Measurements from ENCODE around the gene MARK4.
"Not testable (repeated sequence)": the region's sequence is repeated elsewhere in the genome, so short reads cannot be mapped to it uniquely, and the experiment has no call there.

Gene MARK4

DNA sequence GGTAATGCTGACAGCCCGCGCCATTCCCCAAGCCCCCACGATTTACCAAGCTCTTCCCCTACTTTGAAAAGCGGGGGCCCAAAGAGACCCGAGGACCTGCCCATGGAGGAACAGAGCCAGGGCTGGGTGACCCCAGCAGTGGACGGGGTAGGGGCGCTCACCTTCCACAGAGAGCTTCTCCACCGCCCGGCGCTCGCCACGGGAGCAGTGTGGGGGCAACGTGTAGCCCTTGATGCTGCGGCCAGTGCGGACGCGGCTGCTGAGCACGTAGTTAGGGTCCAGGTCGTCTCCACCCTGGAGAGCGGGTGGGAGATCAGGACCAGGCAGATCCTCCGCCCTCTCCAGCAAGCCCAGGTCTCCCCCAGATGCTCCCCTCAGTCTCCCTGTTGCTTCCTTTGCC lies 64.2 kb downstream of the MARK4 start:
- Histone ChIP-seq H3K4me3 (ENCODE audit: low read length) (no peak overlapping the region), H3K4me1 (ENCODE audit: control insufficient read depth, insufficient read depth, low read length) (no peaks in the 10 kb centered on the region), H3K27me3 (ENCODE audit: control insufficient read depth, insufficient read depth, low read length) (peaks cover 10% of the 10 kb centered on the region), H3K36me3 (ENCODE audit: control insufficient read depth, insufficient read depth, low read length) (no peaks in the 10 kb centered on the region), H3K9ac (ENCODE audit: low read length) (no peak overlapping the region), H3K9me3 (ENCODE audit: control insufficient read depth, low read length) (no peaks in the 10 kb centered on the region)

GRCh38 chr19:45320997-45321775 lies 70.1 kb downstream of the MARK4 start:
- H3K4me3 ChIP-seq (ENCODE audit: low read length) = no peak overlapping the region
- no peak overlapping the region for H3K9ac ChIP-seq (ENCODE audit: low read length)
- peaks cover 10% of the 10 kb centered on the region for H3K4me1 ChIP-seq (ENCODE audit: control insufficient read depth, insufficient read depth, low read length)
- peaks cover 28% of the 10 kb centered on the region for H3K27me3 ChIP-seq (ENCODE audit: control insufficient read depth, insufficient read depth, low read length)
- H3K9me3 ChIP-seq (ENCODE audit: control insufficient read depth, low read length) = no peaks in the 10 kb centered on the region
- H3K36me3 ChIP-seq (ENCODE audit: control insufficient read depth, insufficient read depth, low read length) = no peaks in the 10 kb centered on the region

- no peaks in the 10 kb centered on the region for H3K9me3 ChIP-seq (ENCODE audit: control insufficient read depth, low read length)
- no peak overlapping the region for H3K9ac ChIP-seq (ENCODE audit: low read length)
- no peak overlapping the region for H3K4me3 ChIP-seq (ENCODE audit: low read length)
- H3K27me3 ChIP-seq (ENCODE audit: control insufficient read depth, insufficient read depth, low read length) = peaks cover 25% of the 10 kb centered on the region
- H3K4me1 ChIP-seq (ENCODE audit: control insufficient read depth, insufficient read depth, low read length) = peaks cover 10% of the 10 kb centered on the region
- H3K36me3 ChIP-seq (ENCODE audit: control insufficient read depth, insufficient read depth, low read length) = no peaks in the 10 kb centered on the region
These were observed 70.8 kb downstream of the MARK4 start for GRCh38 chr19:45321848-45322247.

GRCh38 chr19:45322311-45322710 lies 71.2 kb downstream of the MARK4 start:
- Histone ChIP-seq H3K4me3 (ENCODE audit: low read length) (no peak overlapping the region), H3K9ac (ENCODE audit: low read length) (no peak overlapping the region), H3K27me3 (ENCODE audit: control insufficient read depth, insufficient read depth, low read length) (peaks cover 25% of the 10 kb centered on the region), H3K36me3 (ENCODE audit: control insufficient read depth, insufficient read depth, low read length) (no peaks in the 10 kb centered on the region), H3K9me3 (ENCODE audit: control insufficient read depth, low read length) (no peaks in the 10 kb centered on the region), H3K4me1 (ENCODE audit: control insufficient read depth, insufficient read depth, low read length) (peaks cover 10% of the 10 kb centered on the region)

DNA sequence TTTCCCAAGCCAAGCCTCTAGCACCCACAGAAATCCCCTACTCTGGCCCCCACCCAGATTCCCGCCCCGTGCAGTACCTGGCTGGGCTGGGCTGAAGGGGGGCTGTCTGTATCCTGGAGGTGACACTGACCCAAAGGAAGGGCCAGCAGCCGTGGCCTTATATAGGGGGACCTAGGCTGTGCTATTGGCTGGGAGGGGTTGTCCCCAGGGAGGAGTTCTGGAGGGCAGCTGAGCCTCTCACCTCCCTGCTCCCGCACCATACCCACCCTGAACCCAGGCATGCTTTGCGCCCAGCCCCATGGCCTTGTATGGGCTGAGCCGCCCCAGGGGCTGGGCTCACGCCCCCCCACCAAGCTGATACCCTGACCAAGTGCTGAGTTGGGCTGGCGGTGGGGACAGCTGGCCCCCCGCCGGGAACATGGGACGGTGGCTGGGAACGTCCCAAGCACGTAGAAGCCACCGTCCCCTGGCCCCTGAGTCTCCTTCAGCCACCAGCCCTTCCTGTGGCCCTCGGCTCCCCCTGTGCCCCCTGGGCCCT lies 71.7 kb downstream of the MARK4 start, which contains the start of gene CKM:
TSS of gene CKM (minus strand) at position 132 of the 538 bp plus-strand sequence. CDS start 3,162 bp downstream, outside the sequence.
- H3K27me3 ChIP-seq (ENCODE audit: control insufficient read depth, insufficient read depth, low read length) = peaks cover 25% of the 10 kb centered on the region
- H3K4me1 ChIP-seq (ENCODE audit: control insufficient read depth, insufficient read depth, low read length) = peaks cover 10% of the 10 kb centered on the region
- no peak within 1 kb of the TSS for H3K4me3 ChIP-seq (ENCODE audit: low read length)
- H3K36me3 ChIP-seq (ENCODE audit: control insufficient read depth, insufficient read depth, low read length) = no peaks in the 10 kb centered on the region
- peak within 1 kb of the TSS; percentile 43 for H3K9ac ChIP-seq (ENCODE audit: low read length)
- H3K9me3 ChIP-seq (ENCODE audit: control insufficient read depth, low read length) = no peaks in the 10 kb centered on the region

DNA sequence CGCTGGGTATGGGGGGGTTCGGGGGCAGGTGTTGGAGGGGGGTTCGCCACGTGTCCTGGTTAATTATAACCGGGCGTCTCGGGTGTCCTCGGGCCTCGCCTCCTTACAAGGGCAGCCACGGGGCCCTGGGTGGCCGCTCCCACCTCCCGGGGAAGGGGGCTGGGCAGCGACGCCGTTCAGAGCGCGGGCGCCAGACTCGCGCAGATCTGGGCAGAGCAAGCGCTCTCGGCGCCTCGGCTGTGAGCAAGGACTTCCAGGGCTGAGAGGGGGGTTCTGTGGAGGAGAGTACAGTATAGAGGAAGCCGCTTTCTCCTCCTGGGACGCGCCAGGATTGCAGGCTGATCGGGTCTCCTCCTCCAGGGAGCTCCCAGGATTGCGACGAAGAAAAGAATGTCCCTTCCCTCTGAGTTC lies 72.6 kb downstream of the MARK4 start:
- Histone ChIP-seq H3K9me3 (ENCODE audit: control insufficient read depth, low read length) (no peaks in the 10 kb centered on the region), H3K4me1 (ENCODE audit: control insufficient read depth, insufficient read depth, low read length) (peaks cover 10% of the 10 kb centered on the region), H3K9ac (ENCODE audit: low read length) (peak overlapping the region; percentile 43), H3K27me3 (ENCODE audit: control insufficient read depth, insufficient read depth, low read length) (peaks cover 25% of the 10 kb centered on the region), H3K4me3 (ENCODE audit: low read length) (no peak overlapping the region), H3K36me3 (ENCODE audit: control insufficient read depth, insufficient read depth, low read length) (no peaks in the 10 kb centered on the region)

DNA sequence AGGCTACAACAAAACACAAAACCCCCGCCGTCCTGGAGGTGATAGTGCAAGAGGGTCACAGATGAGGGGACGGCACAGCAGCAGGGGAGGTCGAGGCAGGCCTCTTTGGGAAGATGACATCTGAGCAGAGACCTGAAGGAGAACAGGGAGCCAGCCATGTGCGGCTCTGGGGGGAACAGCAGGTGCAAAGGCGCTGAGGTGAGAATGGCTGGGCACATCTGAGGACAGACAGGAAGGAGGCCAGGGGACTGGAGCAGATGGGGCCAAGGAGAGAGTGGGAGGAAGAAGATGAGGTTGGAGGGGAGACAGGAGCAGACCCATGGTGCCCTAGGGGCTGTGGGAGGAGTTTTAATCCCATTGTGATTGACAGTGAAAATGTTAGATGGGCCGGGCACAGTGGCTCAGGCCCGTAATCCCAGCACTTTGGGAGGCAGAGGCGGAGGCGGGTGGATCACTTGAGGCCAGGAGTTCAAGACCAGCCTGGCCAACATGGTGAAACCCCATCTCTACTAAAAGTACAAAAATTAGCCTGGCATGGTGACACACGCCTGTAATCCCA lies 73.4 kb downstream of the MARK4 start:
- Histone ChIP-seq H3K9ac (ENCODE audit: low read length) (no peak overlapping the region), H3K36me3 (ENCODE audit: control insufficient read depth, insufficient read depth, low read length) (no peaks in the 10 kb centered on the region), H3K9me3 (ENCODE audit: control insufficient read depth, low read length) (no peaks in the 10 kb centered on the region), H3K27me3 (ENCODE audit: control insufficient read depth, insufficient read depth, low read length) (peaks cover 25% of the 10 kb centered on the region), H3K4me3 (ENCODE audit: low read length) (no peak overlapping the region), H3K4me1 (ENCODE audit: control insufficient read depth, insufficient read depth, low read length) (peaks cover 10% of the 10 kb centered on the region)

GRCh38 chr19:45327404-45328143 lies 76.5 kb downstream of the MARK4 start:
- Histone ChIP-seq H3K9ac (ENCODE audit: low read length) (no peak overlapping the region), H3K9me3 (ENCODE audit: control insufficient read depth, low read length) (no peaks in the 10 kb centered on the region), H3K27me3 (ENCODE audit: control insufficient read depth, insufficient read depth, low read length) (peaks cover 19% of the 10 kb centered on the region), H3K4me3 (ENCODE audit: low read length) (no peak overlapping the region), H3K4me1 (ENCODE audit: control insufficient read depth, insufficient read depth, low read length) (peaks cover 10% of the 10 kb centered on the region), H3K36me3 (ENCODE audit: control insufficient read depth, insufficient read depth, low read length) (no peaks in the 10 kb centered on the region)

- Histone ChIP-seq H3K4me3 (ENCODE audit: low read length) (no peak overlapping the region), H3K9me3 (ENCODE audit: control insufficient read depth, low read length) (no peaks in the 10 kb centered on the region), H3K4me1 (ENCODE audit: control insufficient read depth, insufficient read depth, low read length) (peaks cover 5% of the 10 kb centered on the region), H3K27me3 (ENCODE audit: control insufficient read depth, insufficient read depth, low read length) (no peaks in the 10 kb centered on the region), H3K36me3 (ENCODE audit: control insufficient read depth, insufficient read depth, low read length) (no peaks in the 10 kb centered on the region), H3K9ac (ENCODE audit: low read length) (no peak overlapping the region)
These were observed 80.3 kb downstream of the MARK4 start for GRCh38 chr19:45331411-45331810.

DNA sequence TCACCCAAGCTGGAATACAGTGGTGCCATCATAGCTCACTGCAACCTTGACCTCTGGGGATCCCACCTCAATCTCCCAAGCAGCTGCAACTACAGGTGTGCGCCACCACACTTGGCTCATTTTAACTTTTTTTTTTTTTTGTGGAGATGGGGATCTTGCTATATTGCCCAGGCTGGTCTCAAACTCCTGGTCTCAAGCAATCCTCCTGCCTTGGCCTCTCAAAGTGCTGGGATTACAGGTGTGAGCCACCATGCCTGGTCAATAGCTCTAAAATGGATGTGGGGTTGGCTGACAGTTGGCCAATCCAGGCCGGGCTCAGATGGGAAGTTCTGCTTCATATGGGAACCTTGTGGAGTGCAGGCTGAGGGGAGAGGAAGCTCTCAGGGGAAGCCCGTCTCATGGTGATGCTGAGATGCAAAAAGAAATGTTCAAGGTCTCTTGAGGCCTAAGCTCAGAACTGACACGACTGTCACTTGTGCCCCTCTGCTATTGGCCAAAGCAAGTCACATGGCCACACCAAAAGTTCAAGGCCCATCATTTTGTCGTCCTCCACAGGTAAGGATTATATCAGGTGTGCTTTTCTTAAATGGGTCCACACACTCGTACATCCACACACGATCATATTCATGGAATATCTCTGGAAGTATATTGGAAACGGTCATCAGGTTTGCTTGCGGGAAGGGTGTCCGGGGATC lies 82.7 kb downstream of the MARK4 start:
- Histone ChIP-seq H3K4me1 (ENCODE audit: control insufficient read depth, insufficient read depth, low read length) (peaks cover 5% of the 10 kb centered on the region), H3K9me3 (ENCODE audit: control insufficient read depth, low read length) (no peaks in the 10 kb centered on the region), H3K27me3 (ENCODE audit: control insufficient read depth, insufficient read depth, low read length) (no peaks in the 10 kb centered on the region), H3K4me3 (ENCODE audit: low read length) (no peak overlapping the region), H3K36me3 (ENCODE audit: control insufficient read depth, insufficient read depth, low read length) (no peaks in the 10 kb centered on the region), H3K9ac (ENCODE audit: low read length) (no peak overlapping the region)

GRCh38 chr19:45334881-45335280 lies 83.8 kb downstream of the MARK4 start:
- H3K27me3 ChIP-seq (ENCODE audit: control insufficient read depth, insufficient read depth, low read length); H3K9ac ChIP-seq (ENCODE audit: low read length); H3K4me1 ChIP-seq (ENCODE audit: control insufficient read depth, insufficient read depth, low read length); H3K9me3 ChIP-seq (ENCODE audit: control insufficient read depth, low read length); H3K4me3 ChIP-seq (ENCODE audit: low read length); H3K36me3 ChIP-seq (ENCODE audit: control insufficient read depth, insufficient read depth, low read length): not testable (repeated sequence)

All from mucosa of stomach (tissue), 1 donor.